Esophagus muscularis mucosa (tissue), 3 donors: ENCODE measurements around the gene CRB1.

Source experiments
- CTCF ChIP-seq, 3 experiments: fragments of 200-600 bp in 2 of 3; fragments of 450-650 bp in 1 of 3; sonication (generic) in 2 of 3; IDR thresholded peaks; one replicate each; pipeline ENCODE4 v1.5.1; 2017 to 2019; ENCODE audit warnings: antibody characterized with exemption in 3 of 3, mild to moderate bottlenecking in 2 of 3, moderate library complexity in 1 of 3
- POLR2AphosphoS5 ChIP-seq, 2 donors: sonication (generic); formaldehyde crosslinking; IDR thresholded peaks; one replicate each; pipeline ENCODE4 v1.6.1; 2017; ENCODE audit warnings: antibody characterized with exemption in 2 of 2

- TF ChIP-seq POLR2AphosphoS5 (IDR thresholded peaks at IDR 0.05) (no peak), CTCF (IDR thresholded peaks at IDR 0.05) (no peak)
Measured at GRCh38 chr1:197355248-197355995, 87.4 kb downstream of the CRB1 start.
